ENCODE results near the gene AFF3. TPM values are rescaled to one million over a fixed set of nuclear protein-coding genes. Genes with fewer than 3 reads are reported as not detected.

AFF3 gene
- total RNA-seq, 1 experiment from 2014 or later = 0.05 TPM

DNA sequence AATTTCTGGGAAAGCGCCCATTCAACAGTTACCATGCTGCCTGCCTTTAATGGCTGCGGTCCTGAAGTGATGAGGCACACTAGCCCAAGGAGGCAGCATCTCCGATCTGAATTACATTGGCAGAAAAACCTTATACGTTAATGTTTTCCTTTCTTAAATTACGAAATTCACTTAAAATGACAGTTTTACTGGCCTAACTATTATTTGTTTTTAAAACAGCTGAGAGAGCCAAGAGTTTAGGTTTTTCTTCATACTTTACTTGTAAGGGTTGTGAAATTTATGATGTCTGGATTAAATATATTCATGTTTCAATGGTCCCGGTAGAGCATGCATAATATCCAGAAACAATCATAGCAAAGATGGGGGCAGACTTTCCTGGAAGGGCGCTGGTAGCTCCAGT is 537.4 kb downstream of the AFF3 start:
- no peak for DNase-seq
- BruUV-seq (replicated peaks) = no TSS peak
- Mint-ChIP-seq H3K27ac (ENCODE audit: unreplicated experiment) (no peak overlapping the region), H3K4me1 (ENCODE audit: low read depth, unreplicated experiment) (peaks cover 3% of the 10 kb centered on the region), H3K9me3 (ENCODE audit: unreplicated experiment) (no peaks in the 10 kb centered on the region), H3K27me3 (ENCODE audit: insufficient read depth, unreplicated experiment) (peaks cover 17% of the 10 kb centered on the region), H3K4me3 (ENCODE audit: unreplicated experiment) (no peak overlapping the region), H3K36me3 (ENCODE audit: insufficient read depth, unreplicated experiment) (no peaks in the 10 kb centered on the region)
- H3K4me1 ChIP-seq = peaks cover 5% of the 10 kb centered on the region; the same call in 1 of the 2 replicates
- TF ChIP-seq, protein P1, sequence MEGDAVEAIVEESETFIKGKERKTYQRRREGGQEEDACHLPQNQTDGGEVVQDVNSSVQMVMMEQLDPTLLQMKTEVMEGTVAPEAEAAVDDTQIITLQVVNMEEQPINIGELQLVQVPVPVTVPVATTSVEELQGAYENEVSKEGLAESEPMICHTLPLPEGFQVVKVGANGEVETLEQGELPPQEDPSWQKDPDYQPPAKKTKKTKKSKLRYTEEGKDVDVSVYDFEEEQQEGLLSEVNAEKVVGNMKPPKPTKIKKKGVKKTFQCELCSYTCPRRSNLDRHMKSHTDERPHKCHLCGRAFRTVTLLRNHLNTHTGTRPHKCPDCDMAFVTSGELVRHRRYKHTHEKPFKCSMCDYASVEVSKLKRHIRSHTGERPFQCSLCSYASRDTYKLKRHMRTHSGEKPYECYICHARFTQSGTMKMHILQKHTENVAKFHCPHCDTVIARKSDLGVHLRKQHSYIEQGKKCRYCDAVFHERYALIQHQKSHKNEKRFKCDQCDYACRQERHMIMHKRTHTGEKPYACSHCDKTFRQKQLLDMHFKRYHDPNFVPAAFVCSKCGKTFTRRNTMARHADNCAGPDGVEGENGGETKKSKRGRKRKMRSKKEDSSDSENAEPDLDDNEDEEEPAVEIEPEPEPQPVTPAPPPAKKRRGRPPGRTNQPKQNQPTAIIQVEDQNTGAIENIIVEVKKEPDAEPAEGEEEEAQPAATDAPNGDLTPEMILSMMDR (IDR thresholded peaks at IDR 0.05; ENCODE audit: insufficient read depth in 1 of 2, low read depth in 1 of 2, low read length in 1 of 2, severe bottlenecking in 1 of 2, unreplicated experiment in 1 of 2) = no peak
- no peaks in the 10 kb centered on the region for H3K36me3 ChIP-seq (ENCODE audit: control insufficient read depth, insufficient read depth, low read length)
- intact Hi-C loops (cut with micrococcal nuclease; ENCODE audit: unreplicated experiment) = no loop called here
- H3K9me3 ChIP-seq = no peaks in the 10 kb centered on the region
- CTCF ChIA-PET = no interaction called here
- POLR2A ChIA-PET = no interaction called here
- H3K27me3 ChIP-seq (replicated peaks; ENCODE audit: control insufficient read depth, insufficient read depth, low read length) = no peaks in the 10 kb centered on the region; the same call in 1 of the 2 replicates
- H3K4me3 ChIP-seq (ENCODE audit: low read depth, low read length) = no peak overlapping the region

DNA sequence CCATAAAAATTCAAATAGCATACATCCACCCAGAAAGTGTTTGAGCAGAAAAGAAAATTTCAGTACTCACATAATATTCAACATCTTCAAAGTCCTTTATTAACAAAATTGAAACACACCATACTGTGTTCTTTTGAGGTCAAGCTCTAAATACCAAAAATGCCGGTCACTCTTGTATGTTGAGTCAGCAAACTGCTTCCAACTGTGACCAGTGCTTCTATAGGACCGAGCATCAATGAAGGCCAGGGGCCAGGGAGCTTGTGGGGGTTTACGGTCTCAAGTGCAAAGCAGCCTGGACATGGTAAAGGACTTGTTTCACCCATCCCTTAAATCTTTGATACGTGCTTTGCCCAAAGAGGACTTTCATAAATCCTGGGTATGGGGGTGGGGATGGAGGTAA is 539.9 kb downstream of the AFF3 start:
- POLR2A ChIA-PET = no interaction called here
- intact Hi-C loops (cut with micrococcal nuclease; ENCODE audit: unreplicated experiment) = no loop called here

DNA sequence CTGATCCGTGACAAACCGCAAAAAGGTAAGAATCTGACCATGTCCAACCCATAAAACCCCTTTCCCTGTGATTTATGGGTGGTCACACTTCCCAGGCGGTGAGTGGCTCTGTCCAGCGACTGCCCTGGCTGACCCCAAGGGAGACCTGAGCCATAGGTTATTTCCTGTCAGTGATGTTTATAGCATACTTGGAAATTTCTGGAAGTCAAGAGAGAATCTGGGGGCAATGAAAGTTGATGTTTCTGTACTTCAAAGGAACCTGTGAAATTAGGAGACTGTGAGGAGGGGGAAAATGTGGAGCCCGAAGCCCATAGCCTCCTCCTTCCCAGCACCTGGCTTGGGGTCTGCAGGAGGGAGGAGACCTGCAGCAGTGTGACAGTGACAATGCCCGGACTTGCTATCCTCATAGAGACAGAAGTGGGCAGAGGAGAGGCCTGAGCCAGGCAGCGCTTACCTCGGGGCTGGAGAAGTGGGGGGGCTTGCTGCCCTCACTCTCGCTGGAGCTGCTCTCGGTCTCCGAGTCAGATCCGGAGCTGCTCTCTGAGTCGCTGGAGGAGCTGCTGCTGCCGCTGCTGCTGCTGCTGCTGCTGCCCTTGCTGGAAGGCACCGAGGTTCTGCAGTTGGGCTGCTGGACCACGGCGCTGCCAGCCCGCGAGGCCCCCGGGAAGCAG is 541.3 kb downstream of the AFF3 start:
- intact Hi-C loops (cut with micrococcal nuclease; ENCODE audit: unreplicated experiment) = no loop called here
- no peaks in the 10 kb centered on the region for H3K9me3 ChIP-seq
- no peaks in the 10 kb centered on the region for H3K4me1 ChIP-seq
- Mint-ChIP-seq H3K27ac (ENCODE audit: unreplicated experiment) (no peak overlapping the region), H3K4me1 (ENCODE audit: low read depth, unreplicated experiment) (no peaks in the 10 kb centered on the region), H3K4me3 (ENCODE audit: unreplicated experiment) (no peak overlapping the region), H3K27me3 (ENCODE audit: insufficient read depth, unreplicated experiment) (peaks cover 28% of the 10 kb centered on the region), H3K9me3 (ENCODE audit: unreplicated experiment) (no peaks in the 10 kb centered on the region), H3K36me3 (ENCODE audit: insufficient read depth, unreplicated experiment) (no peaks in the 10 kb centered on the region)
- POLR2A ChIA-PET = no interaction called here
- no peaks in the 10 kb centered on the region for H3K36me3 ChIP-seq (ENCODE audit: control insufficient read depth, insufficient read depth, low read length)
- TF ChIP-seq, protein P1 (IDR thresholded peaks at IDR 0.05; ENCODE audit: insufficient read depth in 1 of 2, low read depth in 1 of 2, low read length in 1 of 2, severe bottlenecking in 1 of 2, unreplicated experiment in 1 of 2) = no peak
- BruUV-seq (replicated peaks) = no TSS peak
- DNase-seq = no peak
- CTCF ChIA-PET = no interaction called here
- no peak overlapping the region for H3K4me3 ChIP-seq (ENCODE audit: low read depth, low read length)
- H3K27me3 ChIP-seq (replicated peaks; ENCODE audit: control insufficient read depth, insufficient read depth, low read length) = no peaks in the 10 kb centered on the region; the same call in 1 of the 2 replicates

More for the DNA sequence above, 539.9 kb downstream of the AFF3 start:
- Mint-ChIP-seq H3K9me3 (ENCODE audit: unreplicated experiment) (no peaks in the 10 kb centered on the region), H3K27me3 (ENCODE audit: insufficient read depth, unreplicated experiment) (peaks cover 28% of the 10 kb centered on the region), H3K27ac (ENCODE audit: unreplicated experiment) (no peak overlapping the region), H3K4me3 (ENCODE audit: unreplicated experiment) (no peak overlapping the region), H3K36me3 (ENCODE audit: insufficient read depth, unreplicated experiment) (no peaks in the 10 kb centered on the region), H3K4me1 (ENCODE audit: low read depth, unreplicated experiment) (no peaks in the 10 kb centered on the region)
- no peak for DNase-seq
- CTCF ChIA-PET = no interaction called here
- H3K4me1 ChIP-seq = no peaks in the 10 kb centered on the region
- no peaks in the 10 kb centered on the region for H3K9me3 ChIP-seq
- no peak overlapping the region for H3K4me3 ChIP-seq (ENCODE audit: low read depth, low read length)
- BruUV-seq (replicated peaks) = no TSS peak
- H3K36me3 ChIP-seq (ENCODE audit: control insufficient read depth, insufficient read depth, low read length) = no peaks in the 10 kb centered on the region
- TF ChIP-seq, protein P1 (IDR thresholded peaks at IDR 0.05; ENCODE audit: insufficient read depth in 1 of 2, low read depth in 1 of 2, low read length in 1 of 2, severe bottlenecking in 1 of 2, unreplicated experiment in 1 of 2) = no peak
- H3K27me3 ChIP-seq (replicated peaks; ENCODE audit: control insufficient read depth, insufficient read depth, low read length) = no peaks in the 10 kb centered on the region; the same call in 1 of the 2 replicates
